Hepatocyte (in vitro differentiated cells): ENCODE measurements around the gene EXOSC2. TPM values are rescaled to one million over a fixed set of nuclear protein-coding genes. Genes with fewer than 3 reads are reported as not detected.

ENCODE experiments used
- DNase-seq: peaks from one replicate; pipeline ENCODE4 v3.0.0-alpha.2; 2016; ENCODE audit warnings: low spot score
- H2AFZ ChIP-seq: fragments of 200-600 bp; sonication (generic); 2 replicates; pipeline ENCODE4 v1.6.0; 2016; ENCODE audit warnings: antibody characterized with exemption, mild to moderate bottlenecking
- H3K27ac ChIP-seq: fragments of 200-600 bp; sonication (generic); 2 replicates; pipeline ENCODE4 v1.5.1; 2016; ENCODE audit warnings: mild to moderate bottlenecking
- H3K27me3 ChIP-seq: fragments of 200-600 bp; sonication (generic); 2 replicates; pipeline ENCODE4 v1.6.1; 2016
- H3K36me3 ChIP-seq: fragments of 200-600 bp; sonication (generic); replicated peaks from 2 replicates; pipeline ENCODE4 v1.5.1; 2016; ENCODE audit warnings: low read depth; ENCODE audit not compliant: insufficient read depth
- H3K4me1 ChIP-seq: fragments of 200-600 bp; sonication (generic); 2 replicates; pipeline ENCODE4 v1.5.1; 2016; ENCODE audit warnings: mild to moderate bottlenecking, moderate library complexity; ENCODE audit not compliant: insufficient read depth
- H3K4me2 ChIP-seq: fragments of 200-600 bp; sonication (generic); 2 replicates; pipeline ENCODE4 v1.6.0; 2016
- H3K4me3 ChIP-seq: fragments of 200-600 bp; sonication (generic); 2 replicates; pipeline ENCODE4 v1.5.1; 2016; ENCODE audit warnings: mild to moderate bottlenecking
- H3K79me2 ChIP-seq: fragments of 200-600 bp; sonication (generic); 2 replicates; pipeline ENCODE4 v1.6.0; 2017; ENCODE audit warnings: mild to moderate bottlenecking
- H3K9me2 ChIP-seq: fragments of 200-600 bp; sonication (generic); replicated peaks from 2 replicates; pipeline ENCODE4 v1.6.0; 2017; ENCODE audit warnings: mild to moderate bottlenecking; ENCODE audit not compliant: insufficient read depth
- H3K9me3 ChIP-seq: fragments of 200-600 bp; sonication (generic); 2 replicates; pipeline ENCODE4 v1.5.1; 2016; ENCODE audit warnings: low read depth, mild to moderate bottlenecking
- H4K20me1 ChIP-seq: fragments of 200-600 bp; sonication (generic); 2 replicates; pipeline ENCODE4 v1.6.0; 2016; ENCODE audit warnings: mild to moderate bottlenecking; ENCODE audit not compliant: insufficient read depth, poor library complexity, severe bottlenecking
- EZH2 ChIP-seq: fragments of 200-600 bp; sonication (generic); IDR thresholded peaks from 2 replicates; pipeline ENCODE4 v1.6.1; 2016; ENCODE audit warnings: antibody characterized with exemption, mild to moderate bottlenecking, borderline replicate concordance
- EZH2phosphoT487 ChIP-seq: fragments of 200-600 bp; sonication (generic); IDR thresholded peaks from one replicate; pipeline ENCODE4 v1.6.1; 2018; ENCODE audit warnings: antibody characterized with exemption, mild to moderate bottlenecking, low read depth, moderate library complexity; ENCODE audit not compliant: unreplicated experiment, severe bottlenecking
- WGBS: methylation state at CpG from one replicate; pipeline ENCODE4 v1.1.6; 2016; ENCODE audit warnings: low lambda C conversion rate; ENCODE audit errors: missing lambda C conversion rate; 5-methylcytosine and 5-hydroxymethylcytosine counted together
- polyA plus RNA-seq: library from polyadenylated mRNA; unstranded; fragments of >200 nt; fragmentation: Nextera tagmentation; extraction: Ambion mirVana; gene quantifications from 2 replicates; pipeline ENCODE4 v1.2.1, GENCODE V29; 2016
- total RNA-seq: library from RNA; depleted of rRNA; stranded (reverse); fragments of >200 nt; gene quantifications from 2 replicates; pipeline ENCODE4 v1.2.3, GENCODE V29; 2014
- TF ChIP-seq, protein P1 (sequence below): fragments of 200-600 bp; sonication (generic); IDR thresholded peaks from 2 replicates; pipeline ENCODE4 v1.5.1; 2016; ENCODE audit warnings: antibody characterized with exemption, mild to moderate bottlenecking; ENCODE audit not compliant: poor library complexity

The EXOSC2 gene
- total and polyA plus RNA-seq, 2 experiments from 2014 or later: 13.0 to 24.3 TPM

- H3K9me2 ChIP-seq: no peaks in the 10 kb centered on the region
- H3K27me3 ChIP-seq: peaks cover 15% of the 10 kb centered on the region
- peak overlapping the region; percentile 36 for H2AFZ ChIP-seq
- H3K79me2 ChIP-seq: no peaks in the 10 kb centered on the region
- peak overlapping the region; percentile 98 for H3K4me2 ChIP-seq
- H3K36me3 ChIP-seq: no peaks in the 10 kb centered on the region
- TF ChIP-seq EZH2phosphoT487 (no peak), EZH2 (no peak)
- TF ChIP-seq, protein P1, sequence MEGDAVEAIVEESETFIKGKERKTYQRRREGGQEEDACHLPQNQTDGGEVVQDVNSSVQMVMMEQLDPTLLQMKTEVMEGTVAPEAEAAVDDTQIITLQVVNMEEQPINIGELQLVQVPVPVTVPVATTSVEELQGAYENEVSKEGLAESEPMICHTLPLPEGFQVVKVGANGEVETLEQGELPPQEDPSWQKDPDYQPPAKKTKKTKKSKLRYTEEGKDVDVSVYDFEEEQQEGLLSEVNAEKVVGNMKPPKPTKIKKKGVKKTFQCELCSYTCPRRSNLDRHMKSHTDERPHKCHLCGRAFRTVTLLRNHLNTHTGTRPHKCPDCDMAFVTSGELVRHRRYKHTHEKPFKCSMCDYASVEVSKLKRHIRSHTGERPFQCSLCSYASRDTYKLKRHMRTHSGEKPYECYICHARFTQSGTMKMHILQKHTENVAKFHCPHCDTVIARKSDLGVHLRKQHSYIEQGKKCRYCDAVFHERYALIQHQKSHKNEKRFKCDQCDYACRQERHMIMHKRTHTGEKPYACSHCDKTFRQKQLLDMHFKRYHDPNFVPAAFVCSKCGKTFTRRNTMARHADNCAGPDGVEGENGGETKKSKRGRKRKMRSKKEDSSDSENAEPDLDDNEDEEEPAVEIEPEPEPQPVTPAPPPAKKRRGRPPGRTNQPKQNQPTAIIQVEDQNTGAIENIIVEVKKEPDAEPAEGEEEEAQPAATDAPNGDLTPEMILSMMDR: no peak
- DNase-seq: peak; percentile 95
- H3K4me1 ChIP-seq: no peaks in the 10 kb centered on the region
- WGBS: 10% methylated on average over 38 of the region's 116 CpGs
- no peaks in the 10 kb centered on the region for H4K20me1 ChIP-seq
- peak overlapping the region; percentile 57 for H3K4me3 ChIP-seq
- H3K9me3 ChIP-seq: no peaks in the 10 kb centered on the region
- no peak overlapping the region for H3K27ac ChIP-seq
Observed at GRCh38 chr9:130680836-130681768, 12.5 kb upstream of the EXOSC2 start.

DNA sequence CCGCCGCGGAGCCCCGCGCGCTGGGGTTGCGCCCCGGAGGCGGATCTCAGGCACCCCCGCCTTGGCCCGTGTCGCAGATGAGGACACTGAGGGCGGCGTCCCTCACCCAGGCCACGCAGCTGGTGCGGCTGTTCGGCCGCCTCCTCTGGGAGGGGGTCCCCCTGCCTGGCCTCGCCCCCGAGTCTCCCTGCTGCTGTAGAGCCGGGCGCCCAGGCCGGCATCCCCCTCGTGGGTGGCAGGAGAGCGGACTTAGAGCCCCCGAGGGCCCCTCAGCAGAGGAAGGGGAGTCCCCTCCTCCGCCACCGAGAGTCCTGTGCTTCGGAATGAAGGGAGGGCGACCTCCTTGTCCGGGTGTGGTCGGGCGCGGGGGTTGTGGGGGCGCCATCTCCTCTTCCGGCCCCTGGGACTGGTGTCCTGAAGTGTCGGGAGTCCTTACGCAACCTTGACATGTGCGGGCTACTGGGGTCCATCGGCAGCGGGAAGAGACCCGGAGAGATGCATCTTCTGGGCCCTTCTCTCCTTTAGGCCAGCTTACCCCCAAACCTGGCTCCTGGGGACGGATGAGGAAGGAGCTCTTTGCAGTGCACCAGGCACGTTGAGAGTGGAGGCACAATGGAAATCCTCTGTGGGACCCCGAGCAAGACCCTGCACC, 11.7 kb upstream of the EXOSC2 start:
- H3K79me2 ChIP-seq: no peaks in the 10 kb centered on the region
- peaks cover 15% of the 10 kb centered on the region for H3K27me3 ChIP-seq
- 3% methylated on average over 40 of the region's 45 CpGs for WGBS
- no peaks in the 10 kb centered on the region for H4K20me1 ChIP-seq
- no peaks in the 10 kb centered on the region for H3K9me2 ChIP-seq
- peak overlapping the region; percentile 92 for H2AFZ ChIP-seq
- TF ChIP-seq EZH2phosphoT487 (no peak), EZH2 (no peak)
- TF ChIP-seq, protein P1: no peak
- H3K27ac ChIP-seq: no peak overlapping the region
- H3K4me3 ChIP-seq: peak overlapping the region; percentile 45
- H3K4me2 ChIP-seq: peak overlapping the region; percentile 98
- no peaks in the 10 kb centered on the region for H3K4me1 ChIP-seq
- H3K36me3 ChIP-seq: no peaks in the 10 kb centered on the region
- DNase-seq: no peak
- H3K9me3 ChIP-seq: no peaks in the 10 kb centered on the region

DNA sequence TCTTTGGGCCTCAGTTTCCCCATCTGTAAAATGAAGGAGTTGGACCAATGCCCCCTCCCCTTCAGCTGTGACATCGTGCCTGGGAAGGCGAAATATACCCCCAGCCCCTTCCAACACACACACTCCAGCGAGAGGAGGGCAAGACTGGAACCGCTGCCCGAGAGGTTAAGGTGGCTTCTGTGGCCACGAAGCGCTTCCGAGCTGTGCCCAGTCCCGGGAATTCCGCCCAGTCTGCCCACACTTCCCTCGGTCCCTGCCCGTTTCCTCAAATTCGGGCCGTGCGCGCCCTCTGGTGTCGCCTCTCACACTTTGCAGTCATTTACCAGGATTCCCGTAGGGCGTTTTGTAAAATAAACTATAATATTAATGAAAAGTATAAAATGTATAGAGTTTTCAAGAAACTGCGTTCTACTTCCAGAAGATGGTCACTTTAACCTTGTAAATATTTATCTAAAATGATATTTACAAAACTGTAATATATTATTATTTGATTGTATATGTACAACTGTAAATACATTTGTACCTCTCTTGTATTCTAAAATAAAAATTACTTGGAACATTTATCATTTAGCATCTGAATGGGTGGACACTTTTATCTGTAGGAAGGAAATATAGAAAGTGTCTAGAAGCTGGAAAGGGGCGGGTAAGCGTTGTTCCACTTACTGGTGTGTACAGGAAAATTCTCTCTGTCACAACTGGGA, 11.0 kb upstream of the EXOSC2 start:
- Histone ChIP-seq H3K79me2 (no peaks in the 10 kb centered on the region), H3K4me1 (no peaks in the 10 kb centered on the region), H2AFZ (peak overlapping the region; percentile 92), H3K9me3 (no peaks in the 10 kb centered on the region), H4K20me1 (no peaks in the 10 kb centered on the region), H3K36me3 (no peaks in the 10 kb centered on the region), H3K4me3 (no peak overlapping the region), H3K27ac (no peak overlapping the region), H3K9me2 (no peaks in the 10 kb centered on the region), H3K4me2 (peak overlapping the region; percentile 98), H3K27me3 (peaks cover 15% of the 10 kb centered on the region)
- 7% methylated on average over 22 of the region's 22 CpGs for WGBS
- peak; percentile 89 for DNase-seq
- TF ChIP-seq, protein P1: peak; percentile 91
- TF ChIP-seq EZH2: no peak
